T follicular helper cell (primary cell): Measurements from ENCODE around the gene PSAP.

ENCODE experiments used
- DNase-seq: peaks from one replicate; pipeline ENCODE4 v3.0.0-alpha.2; 2020; ENCODE audit warnings: low read depth

PSAP gene

GRCh38 chr10:71845410-71846405 lies 5.3 kb downstream of the PSAP start:
- DNase-seq, result no peak

- DNase-seq, result no peak
Measured at GRCh38 chr10:71844695-71845094, 6.4 kb downstream of the PSAP start.

GRCh38 chr10:71844084-71844483 lies 7.0 kb downstream of the PSAP start:
- DNase-seq, result no peak

GRCh38 chr10:71842856-71843686 lies 8.0 kb downstream of the PSAP start:
- DNase-seq, result no peak

- no peak for DNase-seq
Measured at GRCh38 chr10:71842422-71842821, 8.6 kb downstream of the PSAP start.

- DNase-seq, result no peak
Measured at GRCh38 chr10:71840958-71841335, 10.1 kb downstream of the PSAP start.

GRCh38 chr10:71840177-71840957 lies 10.7 kb downstream of the PSAP start:
- DNase-seq, result no peak

GRCh38 chr10:71838264-71839211 lies 12.5 kb downstream of the PSAP start:
- no peak for DNase-seq

- DNase-seq, result no peak
Measured at GRCh38 chr10:71837098-71837827, 13.8 kb downstream of the PSAP start.

- DNase-seq, result no peak
Measured at GRCh38 chr10:71836596-71836974, 14.5 kb downstream of the PSAP start.

- no peak for DNase-seq
Measured at GRCh38 chr10:71835671-71836595, 15.1 kb downstream of the PSAP start.

- DNase-seq, result no peak
Measured at GRCh38 chr10:71834343-71834674, 16.7 kb downstream of the PSAP start.

- DNase-seq, result no peak
Measured at GRCh38 chr10:71833451-71834342, 17.4 kb downstream of the PSAP start.

- DNase-seq, result no peak
Measured at GRCh38 chr10:71832967-71833366, 18.1 kb downstream of the PSAP start.

GRCh38 chr10:71831646-71832552 lies 19.2 kb downstream of the PSAP start:
- no peak for DNase-seq

- no peak for DNase-seq
Measured at GRCh38 chr10:71830726-71831125, 20.3 kb downstream of the PSAP start.

GRCh38 chr10:71829896-71830295 lies 21.2 kb downstream of the PSAP start:
- DNase-seq, result no peak
